DND-41 (cell line): ENCODE data around the gene STH.

Source experiments
- EZH2 ChIP-seq: IDR thresholded peaks from 3 replicates; pipeline ENCODE4 v1.6.1; 2012; ENCODE audit warnings: borderline replicate concordance, low read depth, mild to moderate bottlenecking, moderate library complexity, low read length, inconsistent platforms; ENCODE audit not compliant: severe bottlenecking
- TF ChIP-seq, protein P1 (sequence below): IDR thresholded peaks from 2 replicates; pipeline ENCODE4 v1.5.1; 2012; ENCODE audit warnings: borderline replicate concordance, low read length, moderate library complexity, mild to moderate bottlenecking; ENCODE audit not compliant: poor library complexity, severe bottlenecking; ENCODE audit errors: extremely low read depth

DNA sequence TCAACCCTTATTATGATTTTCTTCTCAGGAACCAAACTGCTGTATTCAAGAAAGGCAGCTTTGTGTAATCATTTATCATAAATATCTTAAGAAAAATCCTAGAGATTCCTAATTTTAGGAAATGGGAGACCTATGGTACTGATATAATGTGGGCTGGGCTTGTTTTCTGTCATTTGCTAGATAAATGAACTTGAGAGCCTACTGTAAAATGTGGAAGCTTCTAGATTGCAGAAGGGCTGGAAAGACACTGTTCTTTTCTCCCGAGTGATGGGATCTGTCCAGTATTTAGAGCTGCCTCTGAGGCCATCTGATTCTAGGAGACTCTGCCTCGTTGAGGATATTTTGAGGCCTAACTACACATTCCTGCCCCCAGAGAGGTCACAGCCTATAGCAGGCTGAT, 19.9 kb upstream of the STH start:
- TF ChIP-seq, protein P1, sequence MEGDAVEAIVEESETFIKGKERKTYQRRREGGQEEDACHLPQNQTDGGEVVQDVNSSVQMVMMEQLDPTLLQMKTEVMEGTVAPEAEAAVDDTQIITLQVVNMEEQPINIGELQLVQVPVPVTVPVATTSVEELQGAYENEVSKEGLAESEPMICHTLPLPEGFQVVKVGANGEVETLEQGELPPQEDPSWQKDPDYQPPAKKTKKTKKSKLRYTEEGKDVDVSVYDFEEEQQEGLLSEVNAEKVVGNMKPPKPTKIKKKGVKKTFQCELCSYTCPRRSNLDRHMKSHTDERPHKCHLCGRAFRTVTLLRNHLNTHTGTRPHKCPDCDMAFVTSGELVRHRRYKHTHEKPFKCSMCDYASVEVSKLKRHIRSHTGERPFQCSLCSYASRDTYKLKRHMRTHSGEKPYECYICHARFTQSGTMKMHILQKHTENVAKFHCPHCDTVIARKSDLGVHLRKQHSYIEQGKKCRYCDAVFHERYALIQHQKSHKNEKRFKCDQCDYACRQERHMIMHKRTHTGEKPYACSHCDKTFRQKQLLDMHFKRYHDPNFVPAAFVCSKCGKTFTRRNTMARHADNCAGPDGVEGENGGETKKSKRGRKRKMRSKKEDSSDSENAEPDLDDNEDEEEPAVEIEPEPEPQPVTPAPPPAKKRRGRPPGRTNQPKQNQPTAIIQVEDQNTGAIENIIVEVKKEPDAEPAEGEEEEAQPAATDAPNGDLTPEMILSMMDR, result no peak
- no peak for TF ChIP-seq EZH2
